DMS79 (cell line): ENCODE measurements around the gene SEZ6L.

ENCODE experiments used
- DNase-seq: peaks from one replicate; lab custom pipeline; 2025; lab: John Stamatoyannopoulos, UW

Gene SEZ6L

GRCh38 chr22:26245001-26245400, 75.7 kb downstream of the SEZ6L start:
- DNase-seq: no peak

GRCh38 chr22:26246552-26246951, 77.3 kb downstream of the SEZ6L start:
- no peak for DNase-seq

GRCh38 chr22:26251869-26252268, 82.6 kb downstream of the SEZ6L start:
- DNase-seq: no peak

GRCh38 chr22:26259510-26259909, 90.2 kb downstream of the SEZ6L start:
- DNase-seq: no peak

GRCh38 chr22:26264162-26264561, 94.9 kb downstream of the SEZ6L start:
- DNase-seq: no peak

- DNase-seq: no peak
Observed at GRCh38 chr22:26265281-26265680, 96.0 kb downstream of the SEZ6L start.

GRCh38 chr22:26265909-26266308, 96.6 kb downstream of the SEZ6L start:
- DNase-seq: no peak

GRCh38 chr22:26267856-26268255, 98.6 kb downstream of the SEZ6L start:
- DNase-seq: no peak

- no peak for DNase-seq
Observed at GRCh38 chr22:26269572-26269971, 100.3 kb downstream of the SEZ6L start.

GRCh38 chr22:26271427-26271826, 102.2 kb downstream of the SEZ6L start:
- no peak for DNase-seq

GRCh38 chr22:26273011-26273675, 103.9 kb downstream of the SEZ6L start:
- DNase-seq: no peak

- DNase-seq: no peak
Observed at GRCh38 chr22:26276529-26277160, 107.4 kb downstream of the SEZ6L start.

GRCh38 chr22:26281941-26282340, 112.7 kb downstream of the SEZ6L start:
- DNase-seq: no peak

GRCh38 chr22:26283330-26283729, 114.1 kb downstream of the SEZ6L start:
- no peak for DNase-seq

- DNase-seq: no peak
Observed at GRCh38 chr22:26285632-26286031, 116.4 kb downstream of the SEZ6L start.

GRCh38 chr22:26286091-26286820, 117.0 kb downstream of the SEZ6L start:
- DNase-seq: no peak

- DNase-seq: no peak
Observed at GRCh38 chr22:26287382-26288225, 118.3 kb downstream of the SEZ6L start.

GRCh38 chr22:26289611-26290101, 120.4 kb downstream of the SEZ6L start:
- DNase-seq: no peak

- no peak for DNase-seq
Observed at GRCh38 chr22:26291940-26292666, 122.8 kb downstream of the SEZ6L start.

GRCh38 chr22:26292667-26292995, 123.4 kb downstream of the SEZ6L start:
- no peak for DNase-seq

- no peak for DNase-seq
Observed at GRCh38 chr22:26295563-26296126, 126.4 kb downstream of the SEZ6L start.
